ENCODE measurements around the gene KRTAP5-10.

GRCh38 chr11:71518506-71519471 lies 46.6 kb upstream of the KRTAP5-10 start:
- TF ChIP-seq POLR2A (IDR thresholded peaks at IDR 0.05) (no peak), CTCF (IDR thresholded peaks at IDR 0.05) (no peak)

Data from breast epithelium (tissue), 3 donors.